Measurements from ENCODE around the gene SAP30L.

The SAP30L gene

DNA sequence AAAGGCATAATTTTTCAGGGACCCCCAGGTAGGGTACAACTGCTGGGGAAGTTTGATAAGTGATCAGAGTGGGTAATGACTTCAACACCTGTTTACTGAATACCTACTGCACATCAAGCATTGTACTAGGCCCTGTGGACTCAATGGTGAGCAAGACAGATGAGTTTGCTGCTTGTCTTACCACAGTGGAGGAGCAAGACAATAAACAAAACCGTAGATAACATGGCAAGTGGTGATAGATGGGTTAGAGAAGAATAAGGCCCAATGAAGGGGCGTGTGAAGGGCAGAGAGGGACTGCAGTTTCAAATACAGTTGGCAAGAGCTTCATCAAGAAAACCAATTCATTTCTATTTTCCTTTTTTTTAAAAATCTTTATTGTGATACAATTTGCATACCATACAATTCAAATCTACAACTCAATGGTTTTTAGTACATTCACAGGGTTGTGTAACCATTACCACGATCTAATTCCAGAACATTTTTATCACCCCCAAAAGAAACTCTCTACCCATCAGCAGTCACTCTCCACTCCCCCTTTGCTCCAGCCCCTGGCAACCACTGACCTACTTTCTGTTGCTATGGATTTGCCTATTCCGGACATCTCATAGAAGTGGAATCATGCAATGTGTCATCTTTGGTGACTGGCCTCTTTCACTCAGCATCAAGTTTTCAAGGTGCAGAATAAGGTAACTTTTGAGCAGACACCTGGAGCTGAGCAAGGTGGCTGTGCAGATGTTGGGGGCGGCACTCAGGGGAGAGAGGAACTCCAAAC, 64.2 kb downstream of the SAP30L start:
- DNase-seq (ENCODE audit: low read depth in 2 of 2) = no peak
